ENCODE measurements around the gene YWHAQ. TPM values are rescaled to one million over a fixed set of nuclear protein-coding genes. Genes with fewer than 3 reads are reported as not detected.
"Not testable (repeated sequence)": the region's sequence is repeated elsewhere in the genome, so short reads cannot be mapped to it uniquely, and the experiment has no call there.

The YWHAQ gene
- total RNA-seq, 1 experiment from 2014 or later, result 670 TPM

DNA sequence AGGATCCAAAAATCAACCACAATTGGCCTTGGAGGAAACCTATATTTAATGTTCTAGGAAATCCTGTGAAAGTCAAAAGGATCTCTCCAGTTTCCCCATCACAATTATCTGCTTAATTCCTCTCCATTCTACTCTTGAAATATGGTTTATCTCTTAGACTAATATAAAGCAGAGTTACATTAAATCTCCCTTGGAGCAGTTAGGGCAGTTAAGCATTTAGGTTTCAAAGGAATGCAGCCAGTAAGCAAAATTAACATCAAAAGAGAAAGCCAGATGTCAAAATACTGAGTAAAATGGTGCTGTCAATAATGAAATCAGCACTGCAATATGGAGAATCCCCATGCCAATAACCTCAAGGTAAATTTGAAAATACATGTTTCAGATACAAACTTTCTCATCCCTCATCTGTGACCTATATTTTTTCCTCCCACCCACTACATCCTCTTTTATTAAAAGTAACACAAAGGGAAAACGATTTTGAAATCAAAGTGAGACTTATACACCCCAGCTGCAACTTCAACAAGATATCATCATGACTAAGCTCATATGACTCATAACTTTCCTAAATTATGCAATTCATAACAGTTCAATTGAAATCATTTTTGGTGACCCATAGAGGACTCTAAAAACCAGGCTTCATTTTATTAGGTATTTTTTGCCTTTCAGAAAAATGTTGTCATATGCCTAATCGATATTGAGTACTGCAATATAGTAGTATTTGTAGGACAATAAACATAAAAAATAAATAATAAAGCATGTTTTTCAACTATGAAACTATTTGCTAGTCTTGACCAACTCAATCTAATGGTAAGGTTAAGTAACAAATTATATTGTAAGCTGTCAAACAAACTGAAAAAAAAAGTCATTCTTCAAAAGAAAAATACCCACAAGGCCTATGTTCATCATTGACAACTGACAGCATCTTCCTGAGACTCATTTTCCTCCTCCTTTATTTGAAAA lies 78.3 kb downstream of the YWHAQ start:
- peak; percentile 52 for DNase-seq (ENCODE audit: low read depth)

GRCh38 chr2:9550859-9551391 lies 79.9 kb downstream of the YWHAQ start:
- not testable (repeated sequence) for DNase-seq (ENCODE audit: low read depth)

- no peak for DNase-seq (ENCODE audit: low read depth)
These were observed 81.4 kb downstream of the YWHAQ start for GRCh38 chr2:9549420-9549819.

DNA sequence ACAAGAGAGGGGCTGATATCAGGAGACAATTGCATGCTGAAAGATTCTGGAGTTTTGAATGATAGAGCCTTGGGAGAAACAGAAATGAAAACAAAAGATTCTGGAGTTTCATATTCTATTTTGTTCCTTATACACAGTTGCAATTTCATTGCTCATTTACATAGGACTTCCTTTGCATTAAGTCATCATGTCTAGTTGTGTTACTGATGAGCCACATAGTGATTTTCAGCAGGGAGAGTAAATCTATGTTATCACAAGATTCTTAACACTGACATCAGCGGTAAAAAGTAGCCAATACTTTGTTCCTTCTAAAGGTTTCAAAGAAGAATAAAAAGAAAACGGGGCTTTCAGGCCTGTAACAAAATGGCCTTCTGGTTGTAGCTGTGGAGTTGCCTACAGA lies 82.3 kb downstream of the YWHAQ start:
- no peak for DNase-seq (ENCODE audit: low read depth)

GRCh38 chr2:9547262-9547991 lies 83.4 kb downstream of the YWHAQ start:
- DNase-seq (ENCODE audit: low read depth), result no peak

GRCh38 chr2:9545502-9545901 lies 85.3 kb downstream of the YWHAQ start:
- no peak for DNase-seq (ENCODE audit: low read depth)

DNA sequence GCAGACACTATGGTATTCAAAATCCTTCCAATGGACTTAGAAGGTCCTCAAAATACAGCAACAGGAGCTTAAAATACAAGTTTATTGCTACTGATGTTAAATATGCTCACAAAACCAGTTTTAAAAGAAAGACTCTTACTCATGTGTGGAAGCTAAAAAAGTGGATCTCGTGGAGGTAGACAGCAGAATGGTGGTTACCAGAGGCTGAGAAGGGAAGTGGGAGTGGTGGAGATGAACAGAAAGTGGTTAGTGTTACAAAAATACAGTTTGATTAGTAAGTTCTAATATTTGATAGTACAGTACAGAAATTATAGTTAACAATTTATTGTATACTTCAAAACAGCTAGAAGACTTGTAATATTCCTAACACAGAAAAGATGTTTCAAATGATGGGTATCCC lies 87.2 kb downstream of the YWHAQ start:
- no peak for DNase-seq (ENCODE audit: low read depth)

GRCh38 chr2:9539531-9539930 lies 91.3 kb downstream of the YWHAQ start:
- DNase-seq (ENCODE audit: low read depth), result no peak

DNA sequence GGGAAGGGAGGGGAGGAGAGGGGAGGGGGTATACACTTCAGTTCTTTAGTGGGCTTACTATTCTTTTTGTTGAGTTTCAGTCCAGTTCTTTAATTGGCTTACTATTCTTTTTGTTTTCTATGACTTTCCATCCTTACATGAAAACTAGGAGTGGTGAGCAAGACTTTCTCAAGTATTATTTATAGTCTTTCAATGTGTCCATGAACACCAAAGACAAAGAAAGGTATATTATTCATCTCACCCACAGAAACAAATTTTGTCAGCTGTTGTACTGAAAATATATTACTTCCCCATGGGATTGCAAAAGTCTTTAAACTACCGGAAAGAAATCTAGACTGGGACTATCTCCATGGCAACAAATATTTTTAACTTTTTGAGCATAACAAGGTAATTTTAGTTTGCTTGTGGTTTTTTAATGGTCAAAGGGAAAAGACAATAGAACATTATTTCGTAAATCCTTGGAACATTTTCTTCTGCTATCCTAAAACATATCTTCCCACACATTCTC lies 92.7 kb downstream of the YWHAQ start:
- DNase-seq (ENCODE audit: low read depth), result peak; percentile 84

DNA sequence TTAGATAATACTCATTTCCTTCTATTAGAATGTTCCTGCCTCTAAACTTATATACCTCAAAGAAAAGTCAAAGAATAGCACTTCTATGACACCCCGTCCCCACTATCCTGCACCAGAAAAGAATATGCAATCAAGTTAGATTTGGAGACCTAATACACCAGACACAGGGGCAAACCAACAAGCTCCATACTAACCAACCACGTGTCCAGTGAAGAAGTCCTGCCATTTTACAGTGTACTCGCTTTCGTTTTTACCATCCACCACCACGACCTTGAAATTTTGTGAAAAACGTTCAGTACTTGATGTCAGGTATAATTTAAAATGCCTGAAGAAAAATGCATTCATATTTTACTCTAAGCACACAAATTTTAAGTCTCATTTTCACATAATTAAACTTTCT lies 94.3 kb downstream of the YWHAQ start:
- DNase-seq (ENCODE audit: low read depth), result no peak

- DNase-seq (ENCODE audit: low read depth), result no peak
These were observed 95.6 kb downstream of the YWHAQ start for GRCh38 chr2:9535177-9535576.

Other genes starting within 250 kb of the YWHAQ start
- gene ITGB1BP1, start 207.5 kb downstream of the YWHAQ start, total RNA-seq (2014; rRNA removed; shearing (Covaris generic)), result 34.3 and 55.3 TPM in 2 replicates
- gene CPSF3, start 207.3 kb downstream of the YWHAQ start, total RNA-seq (2014; rRNA removed; shearing (Covaris generic)), result 75.3 and 79.0 TPM in 2 replicates
- gene IAH1, start 156.4 kb downstream of the YWHAQ start, total RNA-seq (2014; rRNA removed; shearing (Covaris generic)), result 46.9 and 62.4 TPM in 2 replicates
- gene ADAM17, start 75.2 kb downstream of the YWHAQ start, total RNA-seq (2014; rRNA removed; shearing (Covaris generic)), result 27.6 and 34.0 TPM in 2 replicates
- 15.1 and 30.3 TPM in 2 replicates for gene TAF1B, start 212.5 kb upstream of the YWHAQ start, total RNA-seq (2014; rRNA removed; shearing (Covaris generic))

All from M059J (cell line).